ENCODE measurements around the gene WFDC1.

The WFDC1 gene

GRCh38 chr16:84294531-84295142 lies at the start of gene WFDC1:
Gene WFDC1, plus strand, starts transcription at chr16:84294878. Its CDS starts 94 bp downstream, at chr16:84294972.
- no peak for DNase-seq (ENCODE audit: low read depth)
- H3K4me3 ChIP-seq (ENCODE audit: low read depth, low read length) = no peak within 1 kb of the TSS
- TF ChIP-seq CTCF (IDR thresholded peaks at IDR 0.05; ENCODE audit: insufficient read depth, low read depth, low read length, missing control alignments) = no peak

GRCh38 chr16:84245956-84246678 lies 48.6 kb upstream of the WFDC1 start:
- H3K4me3 ChIP-seq (ENCODE audit: low read depth, low read length) = no peak overlapping the region
- TF ChIP-seq CTCF (IDR thresholded peaks at IDR 0.05; ENCODE audit: insufficient read depth, low read depth, low read length, missing control alignments) = no peak
- DNase-seq (ENCODE audit: low read depth) = no peak

- TF ChIP-seq CTCF (IDR thresholded peaks at IDR 0.05; ENCODE audit: insufficient read depth, low read depth, low read length, missing control alignments) = no peak
- H3K4me3 ChIP-seq (ENCODE audit: low read depth, low read length) = no peak overlapping the region
- DNase-seq (ENCODE audit: low read depth) = no peak
Observed at GRCh38 chr16:84246679-84247077, 48.0 kb upstream of the WFDC1 start.

GRCh38 chr16:84247331-84247730 lies 47.3 kb upstream of the WFDC1 start:
- DNase-seq (ENCODE audit: low read depth) = no peak
- H3K4me3 ChIP-seq (ENCODE audit: low read depth, low read length) = no peak overlapping the region
- no peak for TF ChIP-seq CTCF (IDR thresholded peaks at IDR 0.05; ENCODE audit: insufficient read depth, low read depth, low read length, missing control alignments)

- TF ChIP-seq CTCF (IDR thresholded peaks at IDR 0.05; ENCODE audit: insufficient read depth, low read depth, low read length, missing control alignments) = no peak
- no peak overlapping the region for H3K4me3 ChIP-seq (ENCODE audit: low read depth, low read length)
- DNase-seq (ENCODE audit: low read depth) = no peak
Observed at GRCh38 chr16:84247844-84248243, 46.8 kb upstream of the WFDC1 start.

GRCh38 chr16:84252184-84252583 lies 42.5 kb upstream of the WFDC1 start:
- no peak for DNase-seq (ENCODE audit: low read depth)
- no peak for TF ChIP-seq CTCF (IDR thresholded peaks at IDR 0.05; ENCODE audit: insufficient read depth, low read depth, low read length, missing control alignments)
- no peak overlapping the region for H3K4me3 ChIP-seq (ENCODE audit: low read depth, low read length)

Measured in GM12865 (cell line).